GM21825 (cell line): ENCODE results near the gene RPE65.
"Not testable (repeated sequence)": the region's sequence is repeated elsewhere in the genome, so short reads cannot be mapped to it uniquely, and the experiment has no call there.

Experiments used
- ATAC-seq: cut with Tn5 transposase; IDR thresholded peaks from one replicate; pipeline ENCODE4 v1.9.1; 2021; ENCODE audit warnings: mild to moderate bottlenecking, moderate library complexity; ENCODE audit not compliant: unreplicated experiment

Gene RPE65

DNA sequence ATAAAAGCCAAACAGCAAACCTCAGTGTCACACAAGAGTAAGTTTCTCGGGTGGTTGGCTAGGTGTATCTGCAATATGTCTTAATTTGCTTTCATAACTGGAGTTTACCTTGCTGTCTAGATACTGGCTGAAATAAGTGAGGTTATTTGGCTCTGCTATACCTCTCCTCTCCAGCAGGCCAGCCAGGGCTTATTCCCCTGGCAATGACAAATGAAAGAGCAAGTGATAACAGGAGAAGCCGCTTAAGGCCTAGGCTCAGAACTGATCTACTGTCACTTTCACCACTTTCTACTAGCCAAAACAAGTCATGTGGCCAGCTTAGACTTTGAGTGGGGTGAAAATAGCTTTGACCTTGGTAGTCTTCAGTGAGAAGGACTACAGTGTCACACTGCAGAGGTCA is 4.8 kb upstream of the RPE65 start:
- no peak for ATAC-seq

GRCh38 chr1:68453060-68453670 is 3.4 kb upstream of the RPE65 start:
- no peak for ATAC-seq

GRCh38 chr1:68448365-68448764 is 1.4 kb downstream of the RPE65 start:
- no peak for ATAC-seq

- ATAC-seq, result no peak
Measured at GRCh38 chr1:68445709-68446108, 4.0 kb downstream of the RPE65 start.

GRCh38 chr1:68442822-68443556 is 6.8 kb downstream of the RPE65 start:
- peak; percentile 66 for ATAC-seq

GRCh38 chr1:68442006-68442405 is 7.7 kb downstream of the RPE65 start:
- ATAC-seq, result no peak

DNA sequence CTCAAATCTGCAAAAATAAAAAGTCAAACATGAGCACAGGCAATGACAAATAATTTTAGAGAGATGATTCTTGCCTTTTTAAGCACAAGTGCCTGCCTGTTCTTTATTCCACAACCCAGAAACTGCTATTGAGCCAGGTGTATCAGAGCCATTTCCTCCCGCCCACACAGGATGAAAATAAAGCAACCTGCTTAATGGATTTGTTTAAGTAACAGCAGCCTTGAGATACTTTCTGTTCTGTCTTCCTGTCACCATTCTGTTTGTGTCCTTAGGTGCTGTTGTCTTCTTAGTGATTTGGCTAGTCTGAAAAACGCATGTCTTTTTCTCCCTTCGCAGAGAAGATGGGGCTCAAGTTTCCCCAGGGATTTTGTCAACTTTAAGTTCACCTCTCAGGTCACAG is 11.4 kb downstream of the RPE65 start:
- ATAC-seq, result no peak

DNA sequence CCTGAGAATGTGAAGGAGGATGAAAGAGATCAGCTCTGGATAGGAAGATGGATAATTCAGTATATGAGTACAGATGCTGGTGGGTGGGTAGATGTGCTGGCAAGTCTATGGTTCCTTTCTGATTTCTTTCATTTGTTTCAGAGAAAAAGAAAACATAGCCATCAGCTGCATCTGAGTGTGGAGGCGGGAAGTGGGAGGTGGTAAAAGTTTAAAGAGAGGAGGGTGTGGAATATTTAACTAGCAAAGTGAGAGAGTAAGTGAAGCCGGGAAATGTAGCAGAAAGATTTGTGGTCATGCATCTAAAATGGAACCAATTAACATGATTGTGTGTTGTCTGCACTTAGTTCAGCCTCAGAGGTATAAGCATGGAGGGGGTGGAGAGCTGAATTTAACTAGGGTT is 16.4 kb downstream of the RPE65 start:
- ATAC-seq, result no peak

DNA sequence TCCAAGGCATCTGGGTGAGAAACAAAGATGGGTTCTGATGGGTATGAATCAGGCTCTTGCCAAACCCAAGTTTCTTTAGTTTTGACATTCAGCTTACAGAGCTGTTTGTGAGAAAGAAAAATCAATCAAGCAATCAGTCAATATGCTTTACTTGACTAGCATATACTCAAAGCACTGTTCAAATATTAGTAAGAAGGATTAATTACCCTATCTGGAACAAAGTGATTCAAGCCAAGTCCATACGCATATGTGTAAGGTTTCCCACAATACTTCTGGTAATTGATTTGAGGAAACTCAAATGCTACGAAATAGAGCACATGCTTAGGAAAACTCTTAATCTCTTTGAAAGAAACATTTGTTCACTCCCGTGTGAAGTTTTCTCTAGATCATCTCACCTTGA is 18.7 kb downstream of the RPE65 start:
- ATAC-seq, result no peak

- ATAC-seq, result no peak
Measured at GRCh38 chr1:68429233-68429808, 20.4 kb downstream of the RPE65 start.

DNA sequence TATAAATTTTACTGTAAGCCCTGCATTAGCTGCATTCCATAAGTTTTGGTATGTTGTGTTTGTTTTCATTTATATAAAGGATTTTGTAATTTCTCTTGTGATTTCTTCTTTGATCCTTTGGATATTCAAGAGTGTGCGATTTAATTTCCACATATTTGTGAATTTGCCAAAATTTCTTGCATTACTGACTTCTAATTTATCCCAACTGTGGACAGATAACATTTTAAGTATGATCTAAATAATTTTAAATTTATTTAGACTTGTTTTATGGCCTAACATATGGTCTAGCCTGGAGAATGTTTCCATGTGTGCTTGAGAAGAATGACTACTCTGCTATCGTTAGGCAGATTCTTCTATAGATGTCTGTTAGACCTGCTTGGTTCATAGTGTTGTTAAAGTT is 23.2 kb downstream of the RPE65 start:
- ATAC-seq, result no peak

DNA sequence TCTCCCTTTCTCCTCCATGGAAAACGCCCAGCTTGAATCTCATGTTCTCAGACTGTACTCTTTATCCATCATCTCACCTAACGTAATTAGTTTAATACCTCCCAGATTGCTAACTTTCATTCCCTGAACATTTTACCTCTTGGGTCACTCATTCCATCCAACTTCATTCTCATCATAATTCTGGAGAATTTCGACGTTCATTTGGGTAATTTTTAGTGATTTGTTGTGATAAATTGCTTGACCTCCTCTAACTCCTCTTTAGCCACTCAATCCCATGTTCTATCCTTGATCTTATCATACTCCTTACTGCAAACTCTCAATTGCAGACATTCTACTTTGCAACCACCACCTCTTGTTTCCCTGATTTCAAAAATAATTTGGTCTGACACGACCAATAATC is 28.4 kb downstream of the RPE65 start:
- no peak for ATAC-seq

DNA sequence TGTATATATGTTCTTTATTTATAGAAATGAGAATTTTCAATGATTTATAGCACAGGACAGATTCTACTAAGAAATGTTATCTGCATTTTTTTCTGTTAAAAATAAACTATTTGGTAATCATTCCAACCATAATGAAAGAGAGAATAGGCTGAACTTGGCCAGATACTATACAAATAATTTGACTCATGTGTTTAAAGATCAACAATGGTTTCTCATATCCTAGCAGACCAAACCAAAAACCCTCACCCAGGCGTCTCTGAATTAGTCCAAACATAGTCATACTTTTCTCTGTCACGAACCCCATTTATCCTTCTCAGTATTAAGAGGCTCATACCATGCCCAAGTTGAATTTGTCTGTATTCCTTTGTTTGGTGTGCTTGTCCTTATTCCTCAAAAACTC is 40.3 kb downstream of the RPE65 start:
- no peak for ATAC-seq

DNA sequence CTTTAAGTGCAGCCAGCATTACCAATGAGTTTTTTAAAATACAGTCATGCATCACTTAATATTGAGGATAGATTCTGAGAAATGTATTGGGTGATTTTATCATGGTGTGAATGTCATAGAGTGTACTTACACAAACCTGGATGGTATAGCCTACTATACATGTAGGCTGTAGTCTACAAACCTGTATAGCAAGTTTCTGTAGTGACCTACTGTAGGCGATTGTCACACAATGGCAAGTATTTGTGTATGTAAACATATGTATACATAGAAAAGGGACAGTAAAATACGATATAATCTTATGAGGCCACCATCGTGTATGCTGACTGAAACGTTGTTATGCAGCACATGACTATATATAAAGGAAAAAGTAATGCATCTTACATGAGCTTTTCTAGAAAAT is 48.2 kb downstream of the RPE65 start:
- ATAC-seq, result no peak

GRCh38 chr1:68395575-68395974 is 54.2 kb downstream of the RPE65 start:
- not testable (repeated sequence) for ATAC-seq

DNA sequence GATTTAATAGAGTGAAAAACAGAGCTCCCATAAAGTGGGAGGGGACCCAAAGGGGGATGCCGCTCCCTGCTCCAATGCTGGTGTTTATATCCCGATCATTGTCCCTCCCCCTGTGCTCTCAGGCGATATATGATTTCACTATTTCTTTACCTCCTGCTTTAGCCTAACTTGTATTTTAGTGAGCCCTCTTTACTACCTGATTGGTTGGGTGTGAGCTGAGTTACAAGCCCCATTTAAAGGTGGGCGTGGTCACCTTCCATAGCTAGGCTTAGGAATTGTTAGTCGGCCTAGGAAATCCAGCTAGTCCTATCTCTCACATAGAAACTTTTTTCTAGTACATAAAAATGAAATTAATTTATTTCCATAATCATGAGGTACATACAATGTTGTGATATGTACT is 57.3 kb downstream of the RPE65 start:
- ATAC-seq, result not testable (repeated sequence)

DNA sequence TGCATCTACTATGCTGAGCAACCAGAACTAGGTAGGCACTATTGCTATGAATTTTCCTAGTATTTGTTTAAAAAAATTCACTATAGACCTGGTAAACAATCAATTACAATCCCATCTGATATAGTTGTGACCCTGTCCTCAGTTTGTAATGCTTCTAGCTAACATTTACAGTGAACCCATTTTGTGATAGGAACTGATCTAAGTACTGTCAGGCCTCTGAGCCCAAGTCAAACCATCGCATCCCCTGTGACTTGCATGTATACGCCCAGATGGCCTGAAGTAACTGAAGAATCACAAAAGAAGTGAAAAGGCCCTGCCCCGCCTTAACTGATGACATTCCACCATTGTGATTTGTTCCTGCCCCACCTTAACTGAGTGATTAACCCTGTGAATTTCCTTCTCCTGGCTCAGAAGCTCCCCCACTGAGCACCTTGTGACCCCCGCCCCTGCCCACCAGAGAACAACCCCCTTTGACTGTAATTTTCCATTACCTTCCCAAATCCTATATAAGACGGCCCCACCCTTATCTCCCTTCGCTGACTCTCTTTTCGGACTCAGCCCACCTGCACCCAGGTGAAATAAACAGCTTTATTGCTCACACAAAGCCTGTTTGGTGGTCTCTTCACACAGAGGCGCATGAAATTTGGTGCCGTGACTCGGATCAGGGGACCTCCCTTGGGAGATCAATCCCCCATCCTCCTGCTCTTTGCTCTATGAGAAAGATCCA is 63.8 kb downstream of the RPE65 start:
- ATAC-seq, result not testable (repeated sequence)

- ATAC-seq, result no peak
Measured at GRCh38 chr1:68384872-68385411, 64.8 kb downstream of the RPE65 start.

- ATAC-seq, result no peak
Measured at GRCh38 chr1:68384321-68384813, 65.4 kb downstream of the RPE65 start.

DNA sequence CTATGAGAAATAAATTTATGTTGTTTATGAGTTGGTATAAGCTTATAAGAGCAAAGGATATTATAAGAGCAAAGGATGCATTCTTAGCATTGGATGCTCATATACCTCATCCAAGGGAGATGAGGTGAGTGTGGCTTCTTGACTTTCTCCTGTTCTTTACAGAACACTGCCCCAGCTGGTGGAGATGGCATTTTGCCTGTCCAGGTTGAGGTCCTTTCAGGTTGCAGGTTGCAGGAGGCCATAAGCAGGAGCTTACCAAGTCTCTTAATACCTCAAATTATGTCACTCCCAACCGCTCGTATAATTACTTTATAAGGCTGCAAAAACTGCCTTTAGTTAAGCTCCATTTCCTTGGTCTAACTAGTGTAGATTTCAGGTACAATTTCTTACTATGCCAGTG is 66.7 kb downstream of the RPE65 start:
- ATAC-seq, result no peak

GRCh38 chr1:68379085-68379478 is 70.7 kb downstream of the RPE65 start:
- no peak for ATAC-seq
